GM18505 (cell line): ENCODE results near the gene CENPC.

Experiments used
- ATAC-seq: cut with Tn5 transposase; IDR thresholded peaks from one replicate; pipeline ENCODE4 v1.9.1; 2021; ENCODE audit not compliant: unreplicated experiment
- POLR2A ChIP-seq: IDR thresholded peaks from 4 replicates; pipeline ENCODE4 v1.6.1; 2011; ENCODE audit warnings: borderline replicate concordance; ENCODE audit not compliant: insufficient read depth, insufficient read length; ENCODE audit errors: extremely low read depth

Gene CENPC, protein sequence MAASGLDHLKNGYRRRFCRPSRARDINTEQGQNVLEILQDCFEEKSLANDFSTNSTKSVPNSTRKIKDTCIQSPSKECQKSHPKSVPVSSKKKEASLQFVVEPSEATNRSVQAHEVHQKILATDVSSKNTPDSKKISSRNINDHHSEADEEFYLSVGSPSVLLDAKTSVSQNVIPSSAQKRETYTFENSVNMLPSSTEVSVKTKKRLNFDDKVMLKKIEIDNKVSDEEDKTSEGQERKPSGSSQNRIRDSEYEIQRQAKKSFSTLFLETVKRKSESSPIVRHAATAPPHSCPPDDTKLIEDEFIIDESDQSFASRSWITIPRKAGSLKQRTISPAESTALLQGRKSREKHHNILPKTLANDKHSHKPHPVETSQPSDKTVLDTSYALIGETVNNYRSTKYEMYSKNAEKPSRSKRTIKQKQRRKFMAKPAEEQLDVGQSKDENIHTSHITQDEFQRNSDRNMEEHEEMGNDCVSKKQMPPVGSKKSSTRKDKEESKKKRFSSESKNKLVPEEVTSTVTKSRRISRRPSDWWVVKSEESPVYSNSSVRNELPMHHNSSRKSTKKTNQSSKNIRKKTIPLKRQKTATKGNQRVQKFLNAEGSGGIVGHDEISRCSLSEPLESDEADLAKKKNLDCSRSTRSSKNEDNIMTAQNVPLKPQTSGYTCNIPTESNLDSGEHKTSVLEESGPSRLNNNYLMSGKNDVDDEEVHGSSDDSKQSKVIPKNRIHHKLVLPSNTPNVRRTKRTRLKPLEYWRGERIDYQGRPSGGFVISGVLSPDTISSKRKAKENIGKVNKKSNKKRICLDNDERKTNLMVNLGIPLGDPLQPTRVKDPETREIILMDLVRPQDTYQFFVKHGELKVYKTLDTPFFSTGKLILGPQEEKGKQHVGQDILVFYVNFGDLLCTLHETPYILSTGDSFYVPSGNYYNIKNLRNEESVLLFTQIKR

DNA sequence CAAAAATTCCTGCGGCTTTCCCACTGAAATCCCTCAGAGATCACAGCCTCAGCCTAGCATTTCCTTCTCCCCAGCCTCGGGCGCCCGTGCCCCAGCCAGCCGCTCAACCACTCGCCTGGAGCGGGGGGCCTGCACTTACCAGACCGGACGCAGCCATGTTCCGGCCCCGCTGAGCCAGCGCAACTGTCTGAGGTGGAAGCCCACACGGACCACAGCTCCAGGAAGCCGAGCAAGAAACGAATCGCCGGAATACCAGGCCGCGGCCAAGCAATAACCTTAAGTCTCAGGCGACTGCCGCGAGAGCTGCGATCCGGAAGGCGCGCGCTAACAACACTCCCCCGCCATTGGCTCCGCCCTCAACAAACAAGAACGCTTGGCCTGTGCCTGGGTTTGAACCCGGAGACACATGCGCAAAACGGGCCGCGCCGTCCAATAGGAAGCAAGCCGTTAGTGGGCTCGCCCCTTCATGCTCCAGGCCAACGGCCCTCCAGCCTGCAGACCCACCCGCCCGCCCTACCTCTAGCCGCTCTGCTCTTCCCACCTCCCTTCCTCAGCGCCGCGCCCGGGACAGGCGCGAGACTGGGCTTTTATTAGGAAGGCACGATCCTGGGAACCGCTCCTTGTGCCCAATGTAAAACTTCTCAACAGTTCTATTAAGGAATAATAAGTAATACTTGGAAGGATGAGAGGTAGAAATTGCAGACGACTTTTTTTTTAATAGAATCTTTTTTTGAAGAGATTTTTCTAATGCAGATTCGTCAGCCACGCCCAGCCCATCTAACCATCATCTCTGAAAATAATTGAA lies at the start of gene CENPC:
TSS of gene CENPC (minus strand) at position 305 of the 805 bp plus-strand sequence. CDS start at position 157, 148 bp downstream.
- TF ChIP-seq POLR2A: peak; percentile 98
- peak; percentile 95 for ATAC-seq

DNA sequence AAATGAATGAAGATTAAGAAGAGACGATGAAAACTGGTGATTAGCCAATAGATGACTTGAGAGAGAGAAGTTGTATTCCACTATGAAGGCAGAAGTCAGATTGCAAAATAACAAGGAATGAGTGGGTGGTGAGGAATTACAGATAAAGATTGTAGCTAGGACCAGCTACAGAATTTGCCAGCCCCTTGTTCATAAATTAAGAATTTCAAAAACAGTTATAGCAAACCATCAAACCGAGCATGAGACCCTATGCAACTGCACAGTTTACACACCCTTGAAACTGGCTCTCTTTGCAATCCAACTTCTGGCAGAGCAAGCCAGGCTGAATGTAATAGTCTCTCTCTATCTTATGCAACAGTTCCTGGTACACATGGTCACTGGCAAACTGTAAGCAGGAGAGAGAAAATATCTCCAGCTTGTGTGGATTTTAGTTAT lies 48.5 kb upstream of the CENPC start:
- no peak for ATAC-seq

DNA sequence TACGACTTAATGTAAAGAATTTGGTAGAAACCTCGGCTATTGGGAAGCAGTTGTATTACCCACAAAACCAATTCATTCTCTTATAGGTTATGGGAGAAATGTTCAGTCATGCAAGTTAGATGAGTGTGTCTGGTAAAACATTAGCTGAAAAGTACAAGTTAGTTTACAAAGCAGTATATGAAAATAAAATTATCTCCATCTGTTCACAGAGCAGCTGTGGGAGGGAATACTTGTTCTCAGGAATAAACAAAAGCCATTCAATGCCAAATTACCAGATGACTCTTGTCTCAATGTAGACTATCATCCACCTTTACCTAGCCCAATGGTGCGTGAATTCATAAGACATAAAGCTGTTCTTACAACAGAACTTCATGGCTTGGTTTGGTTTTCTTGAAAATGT lies 41.9 kb upstream of the CENPC start:
- ATAC-seq: no peak
- no peak for TF ChIP-seq POLR2A

More for the DNA sequence above, 48.5 kb upstream of the CENPC start:
- no peak for TF ChIP-seq POLR2A

DNA sequence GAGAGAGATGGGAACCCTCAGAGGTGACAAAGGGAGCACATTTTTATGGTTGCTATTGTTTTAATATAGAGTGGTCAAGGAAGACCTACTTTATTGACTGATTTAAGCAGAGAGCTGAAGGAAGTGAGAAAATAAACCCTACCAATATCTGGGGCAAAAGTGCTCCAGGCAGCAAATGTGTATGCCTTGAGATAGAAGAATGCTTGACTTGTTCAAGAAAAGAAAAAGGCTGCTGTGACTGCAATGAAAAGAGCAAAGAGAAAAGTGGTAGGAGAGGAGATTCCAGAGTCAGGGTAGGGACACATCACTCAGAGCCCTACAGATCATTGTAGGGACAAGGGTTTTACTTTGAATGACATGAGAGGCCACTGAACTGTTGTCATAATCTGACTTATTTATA lies 39.2 kb upstream of the CENPC start:
- no peak for ATAC-seq

DNA sequence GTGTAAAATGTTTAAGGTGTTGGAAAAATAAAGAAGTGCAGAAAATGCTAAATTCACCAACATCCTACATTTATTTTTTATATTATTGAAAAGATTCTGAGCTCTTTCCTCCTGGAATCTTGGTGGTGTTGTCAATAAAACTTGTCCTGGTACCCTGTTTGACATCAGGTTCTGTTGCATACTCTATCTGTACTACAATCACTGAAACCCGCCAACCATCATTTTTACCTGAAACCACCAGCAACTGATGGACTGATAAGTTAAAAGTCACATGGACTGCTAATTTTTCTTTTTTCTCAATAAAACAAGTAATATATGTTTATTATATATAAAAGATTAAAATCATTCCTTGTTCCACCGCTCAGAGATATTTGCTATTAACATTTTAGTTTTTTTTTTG lies 36.6 kb upstream of the CENPC start:
- ATAC-seq: no peak
- no peak for TF ChIP-seq POLR2A

More for the DNA sequence above, 39.2 kb upstream of the CENPC start:
- no peak for TF ChIP-seq POLR2A

DNA sequence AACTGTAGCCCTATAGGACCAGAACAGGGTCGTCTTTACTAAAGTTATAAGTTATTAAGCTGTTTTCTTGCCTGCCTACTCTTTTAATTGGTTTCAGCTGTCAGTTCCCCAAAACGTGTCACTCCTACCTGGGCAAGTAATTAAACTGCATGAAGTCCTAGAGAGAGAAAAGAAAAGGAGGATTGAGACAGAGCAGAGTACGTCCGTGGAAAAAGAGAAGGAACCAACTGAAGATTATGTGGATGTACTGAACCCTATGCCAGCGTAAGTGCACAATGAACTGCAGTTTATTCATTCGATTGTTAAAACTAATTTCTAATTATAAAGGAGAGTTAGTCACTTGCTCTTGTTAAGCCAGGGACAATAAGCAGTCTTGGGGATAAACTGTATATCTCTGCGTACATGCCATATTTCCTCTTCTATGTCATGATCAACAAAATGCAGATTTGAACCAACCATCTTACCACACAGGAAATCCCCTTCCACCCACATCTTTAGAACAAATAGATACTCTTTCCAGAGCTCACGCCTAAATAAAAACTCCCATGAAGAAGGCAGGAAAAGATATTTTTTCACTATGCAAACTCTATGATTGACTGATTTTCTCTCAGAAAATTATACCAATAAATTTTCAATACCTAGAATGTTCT lies 36.0 kb upstream of the CENPC start:
- ATAC-seq: no peak
- TF ChIP-seq POLR2A: no peak

DNA sequence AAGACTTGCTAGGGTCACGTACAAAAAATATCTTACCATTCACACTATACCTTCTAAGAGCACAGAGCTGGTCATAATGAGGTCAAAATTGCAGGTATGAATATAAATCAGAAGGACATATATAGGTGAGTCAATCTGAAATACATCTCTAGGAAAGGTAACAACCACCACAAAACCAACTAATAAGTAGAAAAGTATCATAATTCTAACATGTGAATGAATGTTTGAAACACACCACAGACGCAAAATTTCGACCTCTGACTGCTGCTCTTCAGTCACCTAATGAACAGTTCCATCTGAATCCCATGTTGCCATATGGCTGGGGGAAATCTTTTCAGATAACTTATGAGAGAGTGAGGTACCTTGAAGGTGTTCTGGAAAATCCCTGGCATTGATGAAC lies 35.3 kb upstream of the CENPC start:
- no peak for ATAC-seq

DNA sequence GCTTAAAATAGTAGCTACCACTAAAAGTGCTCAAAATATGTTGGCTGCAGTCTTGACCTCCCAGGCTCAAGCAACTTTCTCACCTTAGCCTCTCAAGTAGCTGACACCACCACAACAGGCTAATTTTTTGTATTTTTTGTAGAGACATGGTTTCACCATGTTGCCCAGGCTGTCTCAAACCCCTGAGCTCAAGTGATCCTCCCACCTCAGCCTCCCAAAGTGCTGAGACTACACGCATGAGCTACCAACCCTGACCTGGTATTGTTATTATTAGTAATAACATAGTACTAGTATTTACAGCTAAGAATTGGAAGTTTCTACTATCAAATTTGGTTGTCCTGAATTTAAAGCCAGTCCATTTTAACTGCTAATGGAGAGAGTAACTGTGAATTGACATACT lies 31.2 kb upstream of the CENPC start:
- no peak for TF ChIP-seq POLR2A
- ATAC-seq: peak; percentile 46

More for the DNA sequence above, 35.3 kb upstream of the CENPC start:
- TF ChIP-seq POLR2A: no peak

DNA sequence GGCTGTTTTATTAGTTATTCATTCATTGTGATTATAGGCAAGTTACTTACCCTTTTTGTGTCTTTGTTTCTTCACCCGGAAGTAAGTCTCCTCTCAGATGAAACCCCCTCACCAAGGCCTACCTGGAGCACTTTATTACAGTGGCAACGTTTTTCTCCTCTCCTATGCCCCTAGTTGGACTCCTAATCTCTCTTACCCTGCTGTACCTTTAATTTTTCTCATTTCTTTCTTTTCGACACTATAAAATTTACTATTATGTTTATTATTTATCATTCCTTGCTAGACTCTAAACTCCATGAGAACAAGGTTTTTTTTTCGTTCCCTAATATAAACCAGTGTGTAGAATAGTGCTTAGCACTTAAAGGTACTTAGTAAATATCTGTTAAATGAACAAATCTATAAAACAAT lies 30.8 kb upstream of the CENPC start:
- TF ChIP-seq POLR2A: no peak
- no peak for ATAC-seq

DNA sequence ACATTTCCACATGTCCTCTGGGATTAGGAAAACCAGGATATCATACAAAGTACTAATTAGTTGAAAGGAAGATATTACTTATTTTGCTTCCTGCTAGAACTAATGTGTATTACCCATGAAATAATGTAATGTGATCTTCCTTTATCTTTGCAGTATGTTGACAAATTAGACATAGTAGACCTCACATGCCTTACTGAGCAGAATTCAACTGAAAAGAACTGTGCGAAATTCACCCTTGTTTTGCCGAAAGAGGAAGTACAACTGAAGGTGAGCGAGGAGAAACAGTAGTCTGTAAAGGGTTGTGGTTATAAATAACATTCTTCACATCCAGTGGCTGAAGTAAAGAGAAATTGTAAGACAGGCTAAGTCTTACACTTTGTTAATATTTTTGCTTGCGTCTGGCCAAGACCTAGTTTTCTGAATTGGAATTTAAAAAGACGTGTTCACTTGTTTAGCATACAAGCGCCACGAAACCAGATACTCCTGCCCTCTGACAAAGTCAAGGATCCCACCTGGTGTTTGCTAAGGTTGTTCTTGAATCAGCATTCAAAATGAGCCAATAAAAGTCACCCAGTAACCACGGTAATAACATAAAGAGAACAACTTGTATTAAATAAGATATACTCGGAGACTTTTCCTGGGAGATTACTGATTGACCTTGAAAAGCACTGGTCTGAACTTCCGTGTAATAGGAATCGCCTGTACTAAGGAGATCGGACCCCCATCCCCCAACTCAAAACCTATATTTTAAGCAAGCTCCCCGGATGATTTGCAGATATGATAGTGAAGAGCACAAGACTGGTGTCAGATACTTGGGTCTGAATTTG lies 30.1 kb upstream of the CENPC start:
- no peak for TF ChIP-seq POLR2A
- peak; percentile 93 for ATAC-seq

DNA sequence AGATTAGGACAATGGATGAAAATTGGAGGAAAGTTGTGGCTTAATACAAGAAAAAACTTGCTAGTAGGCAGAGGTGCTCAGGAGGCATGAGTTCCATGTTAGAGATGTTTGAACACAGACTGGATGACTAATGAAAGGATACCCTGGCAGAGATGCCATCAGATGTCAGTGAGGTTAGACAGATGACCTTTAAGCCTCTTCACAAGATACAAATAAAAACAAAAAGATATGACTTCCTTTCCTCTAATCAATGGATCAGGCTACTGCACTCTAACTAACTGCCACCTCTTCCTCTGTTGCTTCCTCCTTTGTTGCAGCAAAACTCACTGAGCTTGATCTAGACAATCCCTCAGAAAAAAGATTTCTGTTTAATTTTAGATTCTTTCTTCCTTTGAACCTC lies 27.9 kb upstream of the CENPC start:
- no peak for TF ChIP-seq POLR2A
- ATAC-seq: no peak
